ENCODE measurements around the gene DCXR. TPM values are rescaled to one million over a fixed set of nuclear protein-coding genes. Genes with fewer than 3 reads are reported as not detected.
A peak's percentile ranks its signal among the peaks of the same experiment; 100 is the strongest.

The DCXR gene
- total RNA-seq, 1 donor from 2014 or later, result 144 TPM

DNA sequence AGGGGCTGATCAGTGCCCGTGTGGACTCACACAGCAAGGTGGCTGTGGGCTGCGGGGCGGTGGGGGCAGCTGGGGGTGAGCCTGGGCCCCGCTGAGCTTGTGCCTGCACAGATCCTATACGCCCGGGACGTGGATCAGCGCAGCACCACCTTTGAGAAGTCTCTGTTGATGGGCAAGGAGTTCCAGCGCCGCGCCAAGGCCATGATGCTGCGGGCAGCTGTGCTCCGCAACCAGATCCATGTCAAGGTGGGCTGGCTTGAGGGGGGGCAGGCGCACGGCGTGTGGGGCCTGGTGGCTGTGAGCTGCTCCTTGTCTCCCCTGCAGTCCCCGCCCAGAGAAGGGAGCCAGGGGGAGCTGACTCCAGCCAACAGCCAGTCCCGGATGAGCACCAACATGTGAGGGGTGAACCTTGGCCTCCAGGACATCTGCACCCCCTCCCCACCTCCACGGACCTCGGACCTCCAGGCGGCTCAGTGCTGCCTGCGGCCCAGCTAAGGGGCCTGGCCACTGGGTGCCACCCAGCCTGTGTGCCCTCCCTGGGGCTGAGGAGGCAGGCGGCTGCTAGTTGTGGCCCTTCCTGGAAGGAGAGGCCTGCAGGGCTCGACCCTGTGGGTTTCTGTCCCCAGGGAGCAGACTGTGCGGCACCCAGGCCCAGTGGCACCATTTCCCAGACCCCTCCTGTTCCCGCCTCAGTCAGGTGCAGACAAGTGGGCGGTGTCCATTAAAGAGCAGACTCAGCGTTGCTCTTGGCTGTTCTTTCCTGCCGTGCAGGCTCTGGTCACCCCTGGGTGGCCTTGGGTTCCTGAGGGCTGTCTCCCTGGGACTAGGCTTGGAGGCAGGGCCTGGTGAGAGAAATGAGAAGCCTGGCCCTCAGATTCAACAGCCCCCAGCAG lies 19.5 kb upstream of the DCXR start:
- no peak for DNase-seq (ENCODE audit: low spot score)
- intact Hi-C loops (cut with DNase I), result no loop called here

GRCh38 chr17:82055965-82056728 lies 18.6 kb upstream of the DCXR start:
- DNase-seq (ENCODE audit: low spot score), result no peak
- intact Hi-C loops (cut with DNase I), result no loop called here

DNA sequence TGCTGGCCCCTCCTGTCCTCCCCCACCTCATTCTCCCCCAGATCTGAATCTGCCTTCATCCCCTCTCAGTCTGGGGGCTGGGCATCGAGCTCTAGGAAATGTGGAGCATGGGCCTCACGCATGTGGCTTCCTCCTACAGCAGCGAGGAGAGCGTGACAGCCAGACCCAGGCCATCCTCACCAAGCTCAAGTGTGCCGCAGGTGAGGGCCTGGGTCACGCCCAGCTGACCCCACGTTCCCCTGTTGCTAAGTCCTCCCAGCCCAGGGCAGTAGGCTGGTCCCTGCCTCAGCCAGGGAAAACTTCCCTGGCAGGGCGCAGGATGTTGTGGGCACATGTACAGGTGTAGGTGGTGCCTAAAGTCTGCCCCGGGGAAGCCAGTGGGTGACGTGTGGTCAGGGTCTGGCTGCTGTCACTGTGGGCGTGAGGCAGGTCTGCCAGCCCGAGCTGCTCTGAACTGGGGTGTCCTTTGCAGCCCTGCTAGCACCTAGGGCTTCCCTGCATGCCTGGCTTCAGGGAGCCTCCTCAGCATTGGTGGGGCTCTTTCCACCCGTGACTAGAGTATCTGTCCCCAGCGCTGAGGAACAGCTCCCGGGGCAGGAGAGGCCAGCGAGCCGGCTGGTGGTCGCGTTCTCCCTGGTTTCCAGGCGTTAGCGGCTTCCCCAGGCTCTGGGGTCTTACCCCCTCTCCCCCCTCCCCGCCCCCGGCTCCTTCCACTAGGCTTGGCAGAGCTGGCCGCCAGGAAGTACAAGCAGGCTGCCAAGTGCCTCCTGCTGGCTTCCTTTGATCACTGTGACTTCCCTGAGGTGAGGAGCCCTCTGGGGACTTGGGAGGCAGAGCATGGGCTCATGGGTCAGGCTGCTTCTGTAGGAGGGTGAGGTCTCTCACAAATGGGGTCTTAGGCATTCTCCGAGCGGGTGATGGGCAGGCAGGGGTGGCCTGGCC lies 17.8 kb upstream of the DCXR start:
- DNase-seq (ENCODE audit: low spot score), result no peak
- intact Hi-C loops (cut with DNase I), result no loop called here

GRCh38 chr17:82054351-82055022 lies 17.0 kb upstream of the DCXR start:
- intact Hi-C loops (cut with DNase I), result no loop called here
- DNase-seq (ENCODE audit: low spot score), result no peak

DNA sequence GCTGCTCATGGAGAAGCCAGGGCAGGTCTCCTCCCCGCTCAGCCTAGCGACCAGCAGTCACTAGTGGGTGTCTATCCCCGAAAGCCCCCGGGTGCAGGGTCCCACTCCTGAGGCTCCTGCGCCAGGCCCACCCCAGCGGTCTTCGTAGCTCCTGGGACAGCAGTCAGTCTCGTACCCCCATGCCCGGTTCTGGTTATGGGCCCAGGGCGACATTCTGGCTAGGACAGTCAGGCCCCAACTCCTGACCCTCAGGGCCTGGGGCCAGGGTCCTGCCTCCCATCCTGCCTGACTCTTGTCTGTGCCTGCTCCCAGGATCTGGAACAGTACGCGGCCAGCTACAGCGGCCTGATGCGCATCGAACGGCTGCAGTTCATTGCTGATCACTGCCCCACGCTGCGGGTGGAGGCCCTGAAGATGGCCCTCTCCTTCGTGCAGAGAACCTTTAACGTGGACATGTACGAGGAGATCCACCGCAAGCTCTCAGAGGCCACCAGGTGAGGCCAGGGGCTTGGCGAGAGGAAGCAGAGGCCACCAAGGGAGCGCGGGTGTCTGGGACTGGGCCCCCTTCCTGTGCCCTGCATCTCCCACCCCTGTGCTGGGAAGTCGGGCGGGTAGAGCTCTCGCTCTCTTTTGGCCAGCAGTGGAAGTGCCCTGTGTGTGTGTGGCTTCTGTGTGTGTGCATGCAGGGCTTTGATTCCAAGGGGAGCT lies 16.2 kb upstream of the DCXR start:
- no peak for DNase-seq (ENCODE audit: low spot score)

DNA sequence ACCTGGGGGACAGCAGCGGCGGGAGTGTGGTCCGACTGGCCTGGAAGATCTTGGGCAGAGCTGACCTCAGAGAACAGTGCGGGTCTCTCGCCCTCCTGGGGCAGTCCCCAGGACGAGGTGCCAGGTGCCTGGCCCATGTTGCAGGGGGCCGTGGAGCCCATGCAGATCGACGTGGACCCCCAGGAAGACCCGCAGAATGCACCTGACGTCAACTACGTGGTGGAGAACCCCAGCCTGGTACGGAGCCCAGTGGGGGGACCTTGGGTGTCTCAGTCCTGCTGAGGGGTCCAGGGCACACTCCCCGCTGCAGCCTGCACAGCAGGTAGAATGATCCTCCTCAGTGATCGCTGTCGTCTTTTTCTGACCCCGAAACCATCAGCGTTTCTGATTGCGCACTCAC lies 15.6 kb upstream of the DCXR start:
- no peak for DNase-seq (ENCODE audit: low spot score)
- intact Hi-C loops (cut with DNase I), result no loop called here

More for the DNA sequence above, 16.2 kb upstream of the DCXR start:
- intact Hi-C loops (cut with DNase I), result no loop called here

DNA sequence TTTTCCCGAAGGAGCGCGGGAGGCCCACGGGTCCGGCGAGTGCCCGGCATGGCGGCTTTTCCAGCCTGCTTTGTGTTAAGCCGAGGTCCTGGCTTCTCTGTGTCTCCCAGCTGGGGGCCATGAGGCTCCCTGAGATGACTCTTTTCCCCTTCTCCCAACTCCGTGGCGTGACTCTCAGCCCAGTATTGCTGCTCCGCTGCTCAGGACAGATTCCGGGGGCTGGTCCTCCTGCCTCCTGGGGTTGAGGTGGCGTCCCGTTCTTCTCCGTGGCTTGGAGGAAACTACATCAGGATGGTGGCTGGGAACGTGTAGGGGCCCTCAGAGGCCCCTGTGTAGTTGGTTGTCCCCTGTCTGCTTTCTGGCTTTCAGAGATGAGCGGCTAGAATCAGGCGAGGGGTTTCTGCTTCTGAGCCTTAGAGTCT lies 15.2 kb upstream of the DCXR start:
- intact Hi-C loops (cut with DNase I), result no loop called here
- no peak for DNase-seq (ENCODE audit: low spot score)

DNA sequence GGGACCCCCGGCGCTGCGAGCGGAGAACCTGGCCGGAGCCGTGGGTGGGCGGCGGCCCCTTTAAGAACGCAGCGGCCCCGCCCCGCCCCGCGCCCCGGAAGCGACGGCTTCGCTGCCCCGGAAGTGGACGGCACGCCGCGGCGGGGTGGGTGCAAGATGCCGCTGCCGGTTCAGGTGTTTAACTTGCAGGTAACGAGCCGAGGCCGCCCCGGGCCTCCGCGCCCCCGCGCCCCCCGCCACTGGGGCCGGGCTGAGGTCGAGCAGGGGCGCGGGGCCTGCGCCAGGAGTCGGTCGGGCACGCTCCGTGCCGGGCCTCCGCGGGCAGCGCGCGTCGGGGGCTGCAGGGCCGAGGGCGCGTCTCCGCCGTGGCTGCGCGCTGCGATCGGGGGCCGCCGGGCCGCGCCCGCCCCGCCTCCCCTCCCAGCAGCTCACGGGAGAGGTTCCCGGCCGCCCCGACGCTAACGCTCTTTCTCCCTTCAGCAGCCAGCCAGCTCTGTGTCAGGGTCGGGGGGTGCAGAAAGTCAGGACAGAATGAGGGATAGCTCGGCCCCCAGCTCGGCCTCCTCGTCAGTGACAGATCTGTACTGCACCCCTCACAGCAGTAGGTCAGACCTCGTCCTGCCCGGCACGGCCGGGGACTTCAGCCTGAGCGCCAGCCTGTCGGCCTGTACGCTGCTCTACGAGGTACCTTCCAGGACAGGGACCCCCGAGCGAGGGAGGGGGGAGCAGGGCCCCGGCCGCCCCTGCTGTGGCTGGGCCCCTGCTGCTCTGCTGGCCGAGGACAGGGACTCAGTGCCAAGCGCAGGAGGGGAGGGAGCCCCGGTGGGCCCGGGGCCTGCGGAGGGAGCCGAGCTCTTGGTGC lies 14.5 kb upstream of the DCXR start, which contains the start of the genes GPS1 and RFNG:
GPS1 (plus strand) TSS at position 123 of the 862 bp plus-strand sequence; CDS start at position 157, 34 bp downstream.
RFNG (minus strand) TSS at position 36 of the 862 bp plus-strand sequence. CDS start 45 bp downstream, outside the sequence.
- peak; percentile 90 for DNase-seq (ENCODE audit: low spot score)
- intact Hi-C loops (cut with DNase I), result no loop called here

DNA sequence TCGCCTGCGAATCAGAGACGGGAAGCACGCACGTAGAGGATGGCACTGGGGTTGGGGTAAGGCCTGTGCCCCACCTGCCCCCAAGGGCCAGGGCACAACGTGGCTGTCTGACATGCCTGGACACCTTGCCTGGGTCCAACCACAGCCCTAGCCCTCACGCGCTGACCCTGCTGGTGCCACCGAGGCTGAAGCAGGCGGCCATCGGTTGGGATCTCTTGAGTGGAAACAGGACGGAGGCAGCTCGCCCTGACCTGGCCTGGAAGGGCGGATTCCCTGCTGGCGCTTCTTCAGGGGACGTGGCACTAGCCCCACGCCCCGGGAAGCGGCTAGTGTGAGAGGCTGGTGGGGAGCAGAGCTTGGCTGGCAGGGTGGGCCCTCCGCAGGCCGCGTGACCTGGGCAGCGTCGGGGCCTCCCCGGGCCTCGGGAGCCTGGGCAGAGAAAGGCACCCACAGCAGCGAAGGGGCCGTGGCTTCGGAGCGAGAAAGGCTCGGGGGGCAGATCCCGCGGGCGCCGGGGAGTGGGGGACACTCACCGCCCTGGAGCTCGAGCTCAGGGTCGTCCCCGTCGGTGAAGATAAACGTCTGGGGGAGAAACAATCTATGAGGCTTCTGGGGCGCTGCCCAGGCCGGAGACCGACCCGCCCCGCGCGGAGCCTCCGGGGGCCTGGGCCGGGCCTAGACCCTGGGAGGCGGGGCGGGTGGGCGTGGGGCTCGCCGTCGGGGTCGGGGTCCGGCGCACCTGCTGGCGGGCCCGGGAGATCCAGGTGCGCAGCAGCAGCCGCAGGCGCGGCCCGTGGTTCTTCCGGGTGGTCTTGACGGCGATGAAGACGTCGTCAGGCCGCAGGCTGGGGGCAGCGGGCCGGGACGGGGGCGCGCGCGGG lies 13.5 kb upstream of the DCXR start:
- intact Hi-C loops (cut with DNase I), result no loop called here
- no peak for DNase-seq (ENCODE audit: low spot score)

DNA sequence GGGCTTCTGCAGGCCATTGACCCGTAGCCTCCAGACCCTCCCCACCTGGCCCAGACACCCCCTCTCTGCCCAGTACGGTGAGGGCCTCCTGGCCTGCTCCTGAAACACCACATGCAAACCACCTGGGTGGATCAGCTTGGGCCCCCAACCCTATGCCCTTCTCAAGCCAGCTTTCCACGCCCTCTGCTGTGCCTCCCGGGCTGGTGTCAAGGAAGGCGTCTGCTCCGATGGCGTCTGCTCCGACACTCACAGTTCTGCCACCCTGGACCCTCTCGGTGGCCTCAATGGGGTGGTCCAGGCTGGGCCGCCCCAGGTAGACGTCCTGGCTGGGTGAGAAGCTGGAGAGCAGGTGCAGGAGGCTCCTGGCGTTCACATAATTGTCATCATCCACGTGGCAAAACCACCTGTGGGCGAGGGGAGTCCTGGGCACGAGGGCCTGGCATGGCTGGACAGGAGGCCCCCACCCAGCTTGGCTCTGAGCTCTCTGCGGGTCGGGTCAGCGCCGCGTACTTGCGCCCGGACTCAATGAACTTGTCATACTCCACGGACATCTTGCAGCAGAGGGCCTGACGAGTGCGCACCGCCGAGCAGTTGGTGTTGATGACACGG lies 12.8 kb upstream of the DCXR start:
- intact Hi-C loops (cut with DNase I), result no loop called here
- no peak for DNase-seq (ENCODE audit: low spot score)

DNA sequence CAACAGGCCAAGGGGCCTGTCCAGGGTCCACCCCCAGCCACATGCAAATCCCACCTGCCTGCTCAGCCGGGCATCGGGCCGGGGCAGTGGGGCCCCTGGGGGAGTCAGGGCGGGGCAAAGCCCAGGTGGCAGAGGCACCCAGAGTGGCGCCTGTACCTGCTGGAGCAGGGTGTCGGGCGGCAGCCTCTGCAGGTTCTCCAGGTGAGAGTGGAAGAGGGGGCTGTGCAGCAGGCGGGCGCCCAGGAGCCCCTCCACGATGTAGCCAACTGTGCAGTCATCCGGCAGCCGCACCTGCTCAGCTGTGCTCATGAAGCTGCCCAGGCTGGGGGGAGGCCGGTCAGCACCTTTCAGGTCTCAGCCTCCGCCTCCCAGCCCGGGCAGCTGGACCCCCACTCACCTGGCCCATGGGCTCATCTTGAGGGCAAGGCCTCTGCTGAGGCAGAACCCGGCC lies 12.0 kb upstream of the DCXR start:
- intact Hi-C loops (cut with DNase I), result no loop called here

GRCh38 chr17:82049106-82049505 lies 11.6 kb upstream of the DCXR start:
- no peak for DNase-seq (ENCODE audit: low spot score)

More for the DNA sequence above, 12.0 kb upstream of the DCXR start:
- DNase-seq (ENCODE audit: low spot score), result no peak

GRCh38 chr17:82048571-82048971 lies 11.1 kb upstream of the DCXR start:
- no peak for DNase-seq (ENCODE audit: low spot score)
- intact Hi-C loops (cut with DNase I), result no loop called here

More at GRCh38 chr17:82049106-82049505, 11.6 kb upstream of the DCXR start:
- intact Hi-C loops (cut with DNase I), result no loop called here

DNA sequence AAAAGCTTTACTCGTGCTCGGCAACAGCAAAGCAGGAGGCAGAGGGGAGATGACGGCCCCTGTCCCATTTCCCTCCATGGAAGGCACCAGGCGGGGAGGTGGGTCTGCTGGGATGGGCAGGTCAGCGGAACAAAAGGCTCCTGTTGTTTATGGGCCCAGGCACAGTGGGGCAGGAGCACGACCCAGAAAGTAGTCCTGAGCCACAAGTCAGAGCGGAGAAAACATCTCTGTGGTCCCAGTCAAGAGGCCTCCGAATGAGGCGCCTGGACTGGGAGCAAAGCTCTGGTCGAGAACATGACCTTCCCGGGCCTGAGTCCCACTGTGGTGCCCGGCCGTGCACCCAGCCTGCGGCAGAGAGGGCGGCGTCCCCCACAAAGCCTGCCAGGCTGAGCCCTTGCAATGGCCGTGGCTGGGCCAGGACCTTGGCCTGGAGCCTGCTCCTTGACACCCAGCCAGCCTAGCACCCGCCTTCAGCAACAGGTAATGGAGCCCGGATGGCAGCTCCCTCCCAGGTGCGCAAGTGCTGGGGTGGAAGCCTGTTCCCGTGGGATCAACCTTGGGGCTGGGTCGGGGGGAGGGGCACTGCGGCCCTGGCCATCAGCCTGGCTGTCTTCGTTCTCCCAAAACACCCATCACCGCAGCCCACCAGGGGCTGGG lies 10.5 kb upstream of the DCXR start:
- intact Hi-C loops (cut with DNase I), result no loop called here
- DNase-seq (ENCODE audit: low spot score), result no peak

DNA sequence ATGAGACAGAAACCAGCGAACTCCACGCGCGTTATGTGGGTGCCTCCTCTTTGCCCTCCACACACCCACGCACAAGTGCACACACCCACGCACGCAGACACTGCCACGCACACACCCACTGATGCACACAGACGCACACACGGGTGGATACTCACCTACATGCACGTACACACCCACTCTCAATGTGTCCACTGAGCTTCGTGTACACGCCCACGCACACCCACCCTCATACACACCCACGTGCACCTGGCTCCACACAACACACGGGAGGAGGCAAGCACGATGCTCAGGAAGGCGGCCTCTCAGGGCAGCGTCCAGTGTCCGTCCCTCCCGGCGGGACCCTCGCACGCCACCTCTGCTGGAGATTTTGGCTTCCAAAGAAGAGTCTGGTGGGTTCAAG lies 9.9 kb upstream of the DCXR start:
- no peak for DNase-seq (ENCODE audit: low spot score)
- intact Hi-C loops (cut with DNase I), result no loop called here
